HepG2 (cell line): Measurements from ENCODE around the gene COG1. TPM values are rescaled to one million over a fixed set of nuclear protein-coding genes. Genes with fewer than 3 reads are reported as not detected.
A peak's percentile ranks its signal among the peaks of the same experiment; 100 is the strongest.

Experiments used
- BCL6 ChIP-seq: IDR thresholded peaks from 2 replicates; pipeline ENCODE4 v1.6.1; 2016; ENCODE audit warnings: missing genetic modification reagents, missing compliant biosample characterization
- CBX5 ChIP-seq: sonication (generic); formaldehyde crosslinking; IDR thresholded peaks from 2 replicates; pipeline ENCODE4 v1.4.0; 2020; ENCODE audit warnings: missing genetic modification reagents, borderline replicate concordance
- FOXC1 ChIP-seq: sonication (generic); formaldehyde crosslinking; IDR thresholded peaks from 2 replicates; pipeline ENCODE4 v1.8.0; 2022; ENCODE audit warnings: mild to moderate bottlenecking, missing genetic modification reagents, borderline replicate concordance
- GPN1 ChIP-seq: sonication (generic); formaldehyde crosslinking; IDR thresholded peaks from 2 replicates; pipeline ENCODE4 v1.5.1; 2020; ENCODE audit warnings: missing genetic modification reagents, borderline replicate concordance
- HCFC1 ChIP-seq: fragments of 150-350 bp; IDR thresholded peaks from 2 replicates; pipeline ENCODE4 v1.6.1; 2014; ENCODE audit warnings: low read depth, low read length
- HOXA5 ChIP-seq: sonication (generic); formaldehyde crosslinking; IDR thresholded peaks from 2 replicates; pipeline ENCODE4 v1.4.0; 2020; ENCODE audit warnings: missing genetic modification reagents
- REL ChIP-seq: sonication (generic); formaldehyde crosslinking; conservative IDR thresholded peaks from 2 replicates; pipeline ENCODE4 v1.8.0; 2022; ENCODE audit warnings: mild to moderate bottlenecking, missing genetic modification reagents, moderate library complexity
- SALL1 ChIP-seq: sonication (generic); formaldehyde crosslinking; IDR thresholded peaks from 2 replicates; pipeline ENCODE4 v1.8.0; 2022; ENCODE audit warnings: mild to moderate bottlenecking, missing genetic modification reagents
- SP140L ChIP-seq: sonication (generic); formaldehyde crosslinking; IDR thresholded peaks from 2 replicates; pipeline ENCODE4 v1.4.0; 2020; ENCODE audit warnings: missing genetic modification reagents, borderline replicate concordance
- TAF1 ChIP-seq: sonication (generic); formaldehyde crosslinking; IDR thresholded peaks from 2 replicates; pipeline ENCODE4 v1.4.0; 2020; ENCODE audit warnings: missing genetic modification reagents
- TCF12 ChIP-seq, 2 experiments: fragments of 450-650 bp in 1 of 2; sonication (generic) in 1 of 2; formaldehyde crosslinking in 1 of 2; IDR thresholded peaks; 2 replicates each; pipeline versions ENCODE4 v1.6.1 to v1.8.0; 2017 to 2022; ENCODE audit warnings: antibody characterized with exemption in 1 of 2, mild to moderate bottlenecking in 1 of 2, missing genetic modification reagents in 1 of 2, moderate library complexity in 1 of 2
- XBP1 ChIP-seq: sonication (generic); formaldehyde crosslinking; IDR thresholded peaks from 2 replicates; pipeline ENCODE4 v1.5.0; 2020; ENCODE audit warnings: missing genetic modification reagents
- YY1 ChIP-seq: IDR thresholded peaks from 2 replicates; pipeline ENCODE4 v1.6.1; 2011; ENCODE audit warnings: low read length, low read depth, moderate library complexity, mild to moderate bottlenecking; ENCODE audit not compliant: insufficient read depth, insufficient replicate concordance
- ZKSCAN8 ChIP-seq: IDR thresholded peaks from 2 replicates; pipeline ENCODE4 v1.6.1; 2016; ENCODE audit warnings: borderline replicate concordance, missing genetic modification reagents, missing compliant biosample characterization
- ZNF17 ChIP-seq: sonication (generic); formaldehyde crosslinking; IDR thresholded peaks from 2 replicates; pipeline ENCODE4 v1.5.0; 2020; ENCODE audit warnings: mild to moderate bottlenecking, missing genetic modification reagents
- ZNF282 ChIP-seq: fragments of 450-650 bp; IDR thresholded peaks from 2 replicates; pipeline ENCODE4 v1.6.1; 2018; ENCODE audit not compliant: partially characterized antibody
- ZNF317 ChIP-seq: sonication (generic); formaldehyde crosslinking; IDR thresholded peaks from 2 replicates; pipeline ENCODE4 v1.5.0; 2020; ENCODE audit warnings: mild to moderate bottlenecking, missing genetic modification reagents
- ZNF407 ChIP-seq: sonication (generic); formaldehyde crosslinking; IDR thresholded peaks from one replicate; pipeline ENCODE4 v1.5.1; 2020; ENCODE audit warnings: mild to moderate bottlenecking, missing genetic modification reagents; ENCODE audit errors: not compliant biosample characterization
- ZNF605 ChIP-seq: sonication (generic); formaldehyde crosslinking; IDR thresholded peaks from 2 replicates; pipeline ENCODE4 v1.8.0; 2022; ENCODE audit warnings: mild to moderate bottlenecking, missing genetic modification reagents
- polyA plus RNA-seq, 8 experiments: library from polyadenylated mRNA; depleted of rRNA in 3 of 8; stranded (reverse) in 7 of 8; unstranded in 1 of 8; fragments of >200 nt; fragmentation: Illumina TruSeq in 4 of 8; extraction: Trizol in 4 of 8; gene quantifications; 2 replicates each; pipeline versions ENCODE4 v1.2.1 to v1.2.3, GENCODE V29; 2011 to 2016; ENCODE audit warnings: low read depth in 4 of 8, missing spikeins in 1 of 8, mixed read lengths in 1 of 8; ENCODE audit not compliant: insufficient read depth in 1 of 8
- total RNA-seq, 5 experiments: library from RNA; depleted of rRNA; stranded (reverse); fragments of >200 nt; fragmentation: Illumina TruSeq; extraction: Trizol; gene quantifications; 2 replicates each; pipeline ENCODE4 v1.2.3, GENCODE V29; 2016; ENCODE audit warnings: low read depth in 1 of 5
- TF ChIP-seq, protein P1 (sequence below): IDR thresholded peaks from 2 replicates; pipeline ENCODE4 v1.6.1; 2016

The COG1 gene
- total and polyA plus RNA-seq, 2 of the 13 experiments (the other 11 are each of a cell fraction or from before 2014, with no cell fraction given): 36.6 to 39.7 TPM

DNA sequence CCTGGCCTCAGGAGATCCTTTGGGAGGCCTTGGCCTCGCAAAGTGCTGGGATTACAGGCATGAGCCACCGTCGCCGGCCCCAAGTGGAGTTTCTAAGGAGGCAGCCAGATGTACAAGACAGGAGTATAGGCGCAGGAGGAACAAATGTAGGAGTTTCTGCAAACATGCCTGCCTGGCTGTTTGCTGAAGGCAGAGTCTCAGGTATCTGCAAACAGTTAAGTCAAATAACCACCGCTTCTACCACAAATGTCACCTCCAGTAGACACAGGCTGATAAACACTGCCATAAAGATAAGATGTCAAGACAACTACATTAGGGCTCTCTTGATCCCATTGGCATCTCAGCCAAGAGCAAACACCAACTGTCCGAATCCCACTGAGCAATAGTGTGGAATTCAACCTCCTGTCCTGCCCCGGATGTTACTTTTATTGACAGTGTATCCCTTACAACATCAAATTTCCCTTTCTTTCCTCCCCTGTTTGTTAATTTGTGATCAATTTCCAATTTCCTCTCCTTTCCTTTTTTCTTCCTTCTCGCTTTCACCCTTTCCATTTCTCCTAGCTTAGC, 5.6 kb upstream of the COG1 start (continued):
- TF ChIP-seq ZNF605 (CRISPR knock-in tag) (peak; percentile 40; the same call in 1 of the 2 replicates), SALL1 (CRISPR knock-in tag) (peak; percentile 85), TAF1 (CRISPR knock-in tag) (no peak), REL (peak; percentile 76; the same call in 1 of the 2 replicates), CBX5 (peak; percentile 92; the same call in 1 of the 2 replicates), ZNF317 (CRISPR knock-in tag) (peak; percentile 76), FOXC1 (CRISPR knock-in tag) (peak; percentile 25; the same call in 1 of the 2 replicates), TCF12 (IDR thresholded peaks at IDR 0.05) (no peak), TCF12 (CRISPR knock-in tag; IDR thresholded peaks at IDR 0.05) (peak; percentile 89), ZNF17 (CRISPR knock-in tag) (no peak), ZNF407 (CRISPR knock-in tag) (no peak), YY1 (no peak), XBP1 (CRISPR knock-in tag) (no peak), GPN1 (no peak), BCL6 (CRISPR knock-in tag) (peak; percentile 95), ZKSCAN8 (CRISPR knock-in tag) (peak; percentile 70), HCFC1 (no peak), HOXA5 (CRISPR knock-in tag) (peak; percentile 79; the same call in 1 of the 2 replicates), SP140L (CRISPR knock-in tag) (no peak), ZNF282 (no peak)
- TF ChIP-seq, protein P1, sequence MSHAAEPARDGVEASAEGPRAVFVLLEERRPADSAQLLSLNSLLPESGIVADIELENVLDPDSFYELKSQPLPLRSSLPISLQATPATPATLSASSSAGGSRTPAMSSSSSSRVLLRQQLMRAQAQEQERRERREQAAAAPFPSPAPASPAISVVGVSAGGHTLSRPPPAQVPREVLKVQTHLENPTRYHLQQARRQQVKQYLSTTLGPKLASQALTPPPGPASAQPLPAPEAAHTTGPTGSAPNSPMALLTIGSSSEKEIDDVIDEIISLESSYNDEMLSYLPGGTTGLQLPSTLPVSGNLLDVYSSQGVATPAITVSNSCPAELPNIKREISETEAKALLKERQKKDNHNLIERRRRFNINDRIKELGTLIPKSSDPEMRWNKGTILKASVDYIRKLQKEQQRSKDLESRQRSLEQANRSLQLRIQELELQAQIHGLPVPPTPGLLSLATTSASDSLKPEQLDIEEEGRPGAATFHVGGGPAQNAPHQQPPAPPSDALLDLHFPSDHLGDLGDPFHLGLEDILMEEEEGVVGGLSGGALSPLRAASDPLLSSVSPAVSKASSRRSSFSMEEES (CRISPR knock-in tag): peak; percentile 71
